IMR-90 (cell line): ENCODE measurements around the gene ZFPL1. TPM values are rescaled to one million over a fixed set of nuclear protein-coding genes. Genes with fewer than 3 reads are reported as not detected.

Experiments
- ATAC-seq: fragments of 200-7000 bp; cut with Tn5 transposase; 2 replicates; pipeline ENCODE4 v1.9.1; 2020; ENCODE audit warnings: low read depth, mild to moderate bottlenecking, moderate library complexity
- BruUV-seq: library from RNA; stranded (reverse); fragments of 400-500 nt; replicated peaks from 2 replicates; lab custom pipeline; 2021; lab: Mats Ljungman, UMichigan
- CTCF ChIA-PET: fragments of 300-600 bp; formaldehyde crosslinking; extraction: SDS; loops from one replicate; lab custom pipeline; 2021; ENCODE audit warnings: antibody characterized with exemption; lab: Yijun Ruan, JAX
- POLR2A ChIA-PET: fragments of 300-600 bp; sonication (Branson Sonifier 250); formaldehyde crosslinking; loops from one replicate; lab custom pipeline; 2022; ENCODE audit warnings: antibody characterized with exemption; ENCODE audit not compliant: unreplicated experiment; lab: Charles Lee
- DNase-seq: peaks from one replicate; pipeline ENCODE4 v3.0.0; 2013
- H2AFZ ChIP-seq: replicated peaks from 2 replicates; pipeline ENCODE3; 2013; ENCODE audit warnings: low read length, mild to moderate bottlenecking; ENCODE audit not compliant: poor library complexity
- H2AK5ac ChIP-seq: 2 replicates; pipeline ENCODE4 v1.6.1; 2013; ENCODE audit warnings: low read depth, low read length, inconsistent platforms
- H2AK9ac ChIP-seq: replicated peaks from 2 replicates; pipeline ENCODE3; 2013; ENCODE audit warnings: mild to moderate bottlenecking, low read depth, low read length, moderate library complexity; ENCODE audit not compliant: poor library complexity
- H2BK120ac ChIP-seq: 2 replicates; pipeline ENCODE4 v1.6.1; 2013; ENCODE audit warnings: low read depth, low read length, inconsistent platforms
- H2BK15ac ChIP-seq: 3 replicates; pipeline ENCODE4 v1.6.1; 2013; ENCODE audit warnings: low read depth, low read length, inconsistent platforms
- H2BK20ac ChIP-seq: 2 replicates; pipeline ENCODE4 v1.6.1; 2013; ENCODE audit warnings: low read depth, mild to moderate bottlenecking, inconsistent platforms, low read length, moderate library complexity
- H2BK5ac ChIP-seq: 2 replicates; pipeline ENCODE4 v1.6.1; 2013; ENCODE audit warnings: mild to moderate bottlenecking, low read depth, low read length, inconsistent platforms; ENCODE audit not compliant: poor library complexity, severe bottlenecking
- H3K14ac ChIP-seq: replicated peaks from 2 replicates; pipeline ENCODE4 v1.6.1; 2013; ENCODE audit warnings: low read depth, low read length, inconsistent platforms
- H3K18ac ChIP-seq: 2 replicates; pipeline ENCODE4 v1.6.1; 2013; ENCODE audit warnings: low read depth, low read length, control low read depth
- H3K23ac ChIP-seq: 2 replicates; pipeline ENCODE4 v1.6.1; 2013; ENCODE audit warnings: low read depth, low read length, inconsistent platforms
- H3K27ac ChIP-seq: 2 replicates; pipeline ENCODE4 v1.5.1; 2013; ENCODE audit warnings: mild to moderate bottlenecking, control low read depth, low read length; ENCODE audit not compliant: insufficient read depth
- H3K27me3 ChIP-seq: 2 replicates; pipeline ENCODE4 v1.6.1; 2013; ENCODE audit warnings: low read length; ENCODE audit not compliant: control insufficient read depth, insufficient read depth
- H3K36me3 ChIP-seq: 2 replicates; pipeline ENCODE4 v1.6.1; 2013; ENCODE audit warnings: low read length, mixed read lengths; ENCODE audit not compliant: control insufficient read depth, insufficient read depth
- H3K4ac ChIP-seq: 2 replicates; pipeline ENCODE4 v1.6.1; 2013; ENCODE audit warnings: low read depth, low read length, inconsistent platforms
- H3K4me1 ChIP-seq: 2 replicates; pipeline ENCODE4 v1.6.1; 2013; ENCODE audit warnings: low read length, mixed read lengths; ENCODE audit not compliant: control insufficient read depth, insufficient read depth
- H3K4me2 ChIP-seq: 2 replicates; pipeline ENCODE4 v1.6.1; 2013; ENCODE audit warnings: low read depth, mild to moderate bottlenecking, control low read depth, low read length, moderate library complexity
- H3K4me3 ChIP-seq: 2 replicates; pipeline ENCODE4 v1.5.1; 2013; ENCODE audit warnings: low read depth, mild to moderate bottlenecking, control low read depth, low read length, moderate library complexity; ENCODE audit not compliant: insufficient read depth
- H3K56ac ChIP-seq: 2 replicates; pipeline ENCODE4 v1.6.1; 2013; ENCODE audit warnings: low read length, inconsistent platforms; ENCODE audit not compliant: insufficient read depth; ENCODE audit errors: extremely low read depth
- H3K79me1 ChIP-seq, 2 experiments: 2 replicates each; pipeline ENCODE4 v1.6.1; 2013; ENCODE audit warnings: low read length in 2 of 2, inconsistent platforms in 1 of 2, low read depth in 1 of 2
- H3K9ac ChIP-seq: 2 replicates; pipeline ENCODE4 v1.6.1; 2013; ENCODE audit warnings: low read depth, low read length, control low read depth
- H3K9me1 ChIP-seq: 2 replicates; pipeline ENCODE4 v1.6.1; 2013; ENCODE audit warnings: low read length, inconsistent platforms; ENCODE audit not compliant: insufficient read depth
- H3K9me3 ChIP-seq: 2 replicates; pipeline ENCODE4 v1.6.1; 2013; ENCODE audit warnings: low read length; ENCODE audit not compliant: control insufficient read depth, insufficient read depth
- H4K20me1 ChIP-seq: 2 replicates; pipeline ENCODE4 v1.6.1; 2013; ENCODE audit warnings: low read length, inconsistent platforms; ENCODE audit not compliant: insufficient read depth
- H4K5ac ChIP-seq: 2 replicates; pipeline ENCODE4 v1.6.1; 2013; ENCODE audit warnings: mild to moderate bottlenecking, low read depth, low read length, control low read depth
- H4K8ac ChIP-seq, 2 experiments: 2 replicates each; pipeline ENCODE4 v1.6.1; 2013; ENCODE audit warnings: low read depth in 2 of 2, low read length in 2 of 2, control low read depth in 1 of 2, inconsistent platforms in 1 of 2
- H4K91ac ChIP-seq: 2 replicates; pipeline ENCODE4 v1.6.1; 2013; ENCODE audit warnings: low read depth, low read length, inconsistent platforms; ENCODE audit not compliant: insufficient read depth
- BHLHE40 ChIP-seq: fragments of 150-350 bp; IDR thresholded peaks from 2 replicates; pipeline ENCODE4 v1.6.1; 2016; ENCODE audit warnings: mild to moderate bottlenecking, low read depth, low read length
- CEBPB ChIP-seq: IDR thresholded peaks from 2 replicates; pipeline ENCODE4 v1.6.1; 2012; ENCODE audit warnings: low read depth, low read length, improper control_type of control experiment
- WGBS, 2 experiments: methylation state at CpG; one replicate each; pipeline versions ENCODE4 v1.1.5 to v1.1.7; 2013; ENCODE audit warnings: missing lambda C conversion rate in 2 of 2; ENCODE audit not compliant: insufficient read length in 1 of 2; ENCODE audit errors: extremely low coverage in 2 of 2; 5-methylcytosine and 5-hydroxymethylcytosine counted together
- dilution Hi-C: fragments of 300-500 bp; cut with HindIII; formaldehyde crosslinking; loops from one replicate; pipeline ENCODE4 v1.14.3; 2018; ENCODE audit warnings: low sequenced_read_pairs; ENCODE audit not compliant: unreplicated experiment
- in situ Hi-C: fragments of 300-500 bp; cut with MboI; formaldehyde crosslinking; loops from 3 replicates; pipeline ENCODE4 v1.14.3; 2019; ENCODE audit warnings: low sequenced_read_pairs, inconsistent platforms, mixed read lengths
- intact Hi-C: fragments of 100-400 bp; cut with micrococcal nuclease; formaldehyde crosslinking; loops from 2 replicates; pipeline ENCODE4 v1.10.0; 2022
- polyA plus RNA-seq, 3 experiments: library from polyadenylated mRNA; depleted of rRNA; stranded (reverse); fragments of >200 nt; gene quantifications; 2 replicates each; pipeline ENCODE4 v1.2.3, GENCODE V29; 2012; ENCODE audit warnings: low replicate concordance in 1 of 3
- total RNA-seq: library from RNA; depleted of rRNA; stranded (reverse); fragments of >200 nt; gene quantifications from 2 replicates; pipeline ENCODE4 v1.2.3, GENCODE V29; 2012

The ZFPL1 gene
- total and polyA plus RNA-seq, 2 of the 4 experiments (the other 2 are of a cell fraction), result 24.0 to 67.5 TPM

DNA sequence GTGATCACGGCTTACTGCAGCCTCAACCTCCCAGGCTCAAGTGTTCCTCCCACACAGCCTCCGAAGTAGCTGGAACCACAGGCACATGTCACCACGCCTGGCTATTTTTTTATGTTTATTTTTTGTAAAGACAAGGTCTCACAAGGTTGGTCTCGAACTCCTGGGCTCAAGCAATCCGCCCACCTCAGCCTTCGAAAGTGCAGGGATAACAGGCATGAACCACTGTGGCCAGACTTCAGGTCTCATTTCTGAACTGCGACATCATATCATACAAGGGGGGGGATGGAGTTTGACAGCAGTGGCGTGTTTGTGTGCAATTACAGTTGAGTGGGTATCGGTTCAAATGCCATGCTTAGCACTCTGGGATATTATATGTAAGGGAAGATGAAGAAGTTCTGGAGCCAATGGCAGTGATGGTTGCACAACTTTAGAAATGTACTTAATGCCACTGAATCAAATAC, 32.6 kb upstream of the ZFPL1 start:
- H3K9me1 ChIP-seq, result no peaks in the 10 kb centered on the region; the same call in 1 of the 2 replicates
- no peak overlapping the region for H2BK120ac ChIP-seq
- no peaks in the 10 kb centered on the region for H3K9me3 ChIP-seq
- no TSS peak for BruUV-seq
- no peak overlapping the region for H2BK15ac ChIP-seq
- H3K79me1 ChIP-seq, result no peaks in the 10 kb centered on the region
- no peak overlapping the region for H3K23ac ChIP-seq
- 68% methylated on average over 5 of the region's 9 CpGs; no CpG with 5 or more reads in 1 of the 2 experiments for WGBS, 2 experiments
- H3K14ac ChIP-seq, result no peak overlapping the region
- DNase-seq (no peak), ATAC-seq (no peak)
- no peak overlapping the region for H2BK5ac ChIP-seq
- H3K27ac ChIP-seq, result no peak overlapping the region
- H2BK20ac ChIP-seq, result no peak overlapping the region
- ChIA-PET CTCF (no interaction called here), POLR2A (no interaction called here)
- in situ Hi-C loops, result no loop called here
- H4K91ac ChIP-seq, result no peak overlapping the region
- H2AFZ ChIP-seq, result no peak overlapping the region
- H3K4me1 ChIP-seq, result no peaks in the 10 kb centered on the region
- H2AK9ac ChIP-seq, result no peak overlapping the region
- no peaks in the 10 kb centered on the region for H3K36me3 ChIP-seq
- no peak overlapping the region for H3K4me2 ChIP-seq
- intact Hi-C loops, result no loop called here
- no peak overlapping the region for H3K56ac ChIP-seq
- H2AK5ac ChIP-seq, result no peak overlapping the region
- no peak overlapping the region for H4K5ac ChIP-seq
- no peak overlapping the region for H3K9ac ChIP-seq
- H4K20me1 ChIP-seq, result no peaks in the 10 kb centered on the region
- H3K4me3 ChIP-seq, result no peak overlapping the region
- dilution Hi-C loops, result no loop called here
- TF ChIP-seq BHLHE40 (no peak), CEBPB (peak; percentile 70)
- H3K4ac ChIP-seq, result no peak overlapping the region
- no peak overlapping the region for H4K8ac ChIP-seq
- H3K18ac ChIP-seq, result no peak overlapping the region
- peaks cover 14% of the 10 kb centered on the region; the same call in 1 of the 2 replicates for H3K27me3 ChIP-seq
